WTC11 (cell line): ENCODE results near the gene PROZ. TPM values are rescaled to one million over a fixed set of nuclear protein-coding genes. Genes with fewer than 3 reads are reported as not detected.

Experiments used
- ATAC-seq: fragments of 200-7000 bp; cut with Tn5 transposase; 2 replicates; pipeline ENCODE4 v1.10.0; 2021; ENCODE audit warnings: mild to moderate bottlenecking, moderate library complexity
- CTCF ChIA-PET: fragments of 300-600 bp; sonication (Branson Sonifier 250); formaldehyde crosslinking; loops from one replicate; lab custom pipeline; 2021; ENCODE audit warnings: antibody characterized with exemption; lab: Charles Lee
- POLR2A ChIA-PET: fragments of 350-600 bp; sonication (Branson Sonifier 250); formaldehyde crosslinking; loops from one replicate; lab custom pipeline; 2021; ENCODE audit warnings: antibody characterized with exemption; lab: Charles Lee
- DNase-seq: peaks from one replicate; pipeline ENCODE4 v3.0.0; 2021; ENCODE audit warnings: low spot score
- H3K27ac Mint-ChIP-seq: 2 replicates; pipeline ENCODE4 v1.8.0; 2021; ENCODE audit warnings: mixed read lengths
- H3K27me3 Mint-ChIP-seq: 2 replicates; pipeline ENCODE4 v1.8.0; 2021; ENCODE audit warnings: low read depth, mild to moderate bottlenecking, moderate library complexity, mixed read lengths
- H3K36me3 Mint-ChIP-seq: 2 replicates; pipeline ENCODE4 v1.8.0; 2021; ENCODE audit warnings: mixed read lengths
- H3K4me1 Mint-ChIP-seq: 2 replicates; pipeline ENCODE4 v1.8.0; 2022; ENCODE audit warnings: mixed read lengths
- H3K4me3 Mint-ChIP-seq: 2 replicates; pipeline ENCODE4 v1.8.0; 2021; ENCODE audit warnings: mild to moderate bottlenecking, moderate library complexity, mixed read lengths
- H3K9me3 Mint-ChIP-seq: 2 replicates; pipeline ENCODE4 v1.8.0; 2021; ENCODE audit warnings: mixed read lengths
- ATF1 ChIP-seq: sonication (generic); formaldehyde crosslinking; IDR thresholded peaks from 2 replicates; pipeline ENCODE4 v1.8.1; 2023; ENCODE audit warnings: mild to moderate bottlenecking, moderate library complexity, missing genetic modification reagents
- CREM ChIP-seq: sonication (generic); formaldehyde crosslinking; IDR thresholded peaks from 2 replicates; pipeline ENCODE4 v1.8.1; 2022; ENCODE audit warnings: mild to moderate bottlenecking, missing genetic modification reagents, moderate library complexity
- ERG ChIP-seq: fragments of 250-450 bp; sonication (Bioruptor Pico); IDR thresholded peaks from 2 replicates; pipeline ENCODE4 v1.8.0; 2021; ENCODE audit warnings: mild to moderate bottlenecking
- ETV6 ChIP-seq: sonication (generic); formaldehyde crosslinking; IDR thresholded peaks from 2 replicates; pipeline ENCODE4 v1.8.1; 2022; ENCODE audit warnings: mild to moderate bottlenecking, missing genetic modification reagents
- GRHL2 ChIP-seq: fragments of 250-450 bp; sonication (Bioruptor Pico); IDR thresholded peaks from 2 replicates; pipeline ENCODE4 v1.8.0; 2022; ENCODE audit warnings: mild to moderate bottlenecking, moderate library complexity; ENCODE audit not compliant: insufficient replicate concordance, severe bottlenecking
- JAZF1 ChIP-seq: fragments of 250-450 bp; sonication (Bioruptor Pico); IDR thresholded peaks from 2 replicates; pipeline ENCODE4 v1.9.0; 2021; ENCODE audit warnings: moderate library complexity, mild to moderate bottlenecking, inconsistent platforms
- NFYB ChIP-seq: sonication (generic); formaldehyde crosslinking; conservative IDR thresholded peaks from 2 replicates; pipeline ENCODE4 v1.8.0; 2022; ENCODE audit warnings: low read depth, missing genetic modification reagents
- RELA ChIP-seq: sonication (generic); formaldehyde crosslinking; IDR thresholded peaks from 2 replicates; pipeline ENCODE4 v1.8.1; 2022; ENCODE audit warnings: missing genetic modification reagents, mild to moderate bottlenecking, borderline replicate concordance
- RORB ChIP-seq: fragments of 250-450 bp; sonication (Bioruptor Pico); IDR thresholded peaks from 2 replicates; pipeline ENCODE4 v1.9.0; 2021; ENCODE audit warnings: mild to moderate bottlenecking
- SOX15 ChIP-seq: fragments of 250-450 bp; sonication (Bioruptor Pico); IDR thresholded peaks from 2 replicates; pipeline ENCODE4 v1.9.0; 2021; ENCODE audit warnings: mild to moderate bottlenecking
- TCF7 ChIP-seq: sonication (generic); formaldehyde crosslinking; IDR thresholded peaks from 2 replicates; pipeline ENCODE4 v1.8.0; 2022; ENCODE audit warnings: mild to moderate bottlenecking, low read depth, missing genetic modification reagents, moderate library complexity
- TEAD4 ChIP-seq: sonication (generic); formaldehyde crosslinking; IDR thresholded peaks from 2 replicates; pipeline ENCODE4 v1.8.0; 2022; ENCODE audit warnings: mild to moderate bottlenecking, missing genetic modification reagents
- ZNF138 ChIP-seq: sonication (generic); formaldehyde crosslinking; conservative IDR thresholded peaks from 2 replicates; pipeline ENCODE4 v1.8.1; 2022; ENCODE audit warnings: mild to moderate bottlenecking, moderate library complexity, missing genetic modification reagents
- ZNF219 ChIP-seq: sonication (generic); formaldehyde crosslinking; IDR thresholded peaks from 2 replicates; pipeline ENCODE4 v1.8.0; 2023; ENCODE audit warnings: missing genetic modification reagents, mild to moderate bottlenecking, borderline replicate concordance
- ZNF232 ChIP-seq: sonication (generic); formaldehyde crosslinking; IDR thresholded peaks from 2 replicates; pipeline ENCODE4 v1.8.0; 2022; ENCODE audit warnings: mild to moderate bottlenecking, missing genetic modification reagents
- ZNF416 ChIP-seq: fragments of 250-450 bp; sonication (Bioruptor Pico); IDR thresholded peaks from 2 replicates; pipeline ENCODE4 v1.9.0; 2021; ENCODE audit warnings: mild to moderate bottlenecking, inconsistent platforms
- ZNF423 ChIP-seq: fragments of 250-450 bp; sonication (Bioruptor Pico); IDR thresholded peaks from 2 replicates; pipeline ENCODE4 v2.1.2; 2022; ENCODE audit warnings: mild to moderate bottlenecking, moderate library complexity
- total RNA-seq: library from RNA; stranded (reverse); gene quantifications from 3 replicates; pipeline ENCODE4 v1.2.3, GENCODE V29; 2021
- TF ChIP-seq, protein P1 (sequence below): sonication (generic); formaldehyde crosslinking; IDR thresholded peaks from 2 replicates; pipeline ENCODE4 v1.8.0; 2022; ENCODE audit warnings: mild to moderate bottlenecking, missing genetic modification reagents
- TF ChIP-seq, protein P2 (sequence below): sonication (generic); formaldehyde crosslinking; IDR thresholded peaks from 2 replicates; pipeline ENCODE4 v1.8.1; 2023; ENCODE audit warnings: mild to moderate bottlenecking, missing genetic modification reagents
- TF ChIP-seq, protein P3 (sequence below): sonication (generic); formaldehyde crosslinking; IDR thresholded peaks from 2 replicates; pipeline ENCODE4 v1.8.0; 2023; ENCODE audit warnings: mild to moderate bottlenecking, missing genetic modification reagents
- TF ChIP-seq, protein P4 (sequence below): sonication (generic); formaldehyde crosslinking; IDR thresholded peaks from 2 replicates; pipeline ENCODE4 v1.8.0; 2022; ENCODE audit warnings: mild to moderate bottlenecking, missing genetic modification reagents
- TF ChIP-seq, protein P5 (sequence below): sonication (generic); formaldehyde crosslinking; conservative IDR thresholded peaks from 2 replicates; pipeline ENCODE4 v1.8.1; 2022; ENCODE audit warnings: mild to moderate bottlenecking, missing genetic modification reagents

Gene PROZ
- total RNA-seq, 1 experiment from 2014 or later, result not detected

DNA sequence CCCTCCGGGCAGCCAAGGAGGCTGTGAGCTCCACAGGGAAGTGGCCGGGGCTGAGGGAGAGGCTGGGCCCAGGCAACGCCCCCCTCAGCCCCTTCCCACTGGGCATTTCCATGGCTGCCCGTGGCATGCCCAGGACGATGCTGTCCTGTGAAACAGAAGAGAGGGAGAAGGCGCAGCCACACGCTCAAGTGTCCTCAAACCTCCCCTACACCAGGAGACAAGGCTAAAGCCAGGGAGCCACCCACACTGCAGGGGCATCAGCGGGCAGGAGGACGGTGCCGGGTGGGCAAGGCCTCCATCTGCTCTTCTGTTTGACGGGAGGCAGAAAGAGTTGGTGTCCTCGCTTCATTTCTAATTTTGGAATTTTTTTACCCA lies 14.2 kb upstream of the PROZ start:
- ChIA-PET POLR2A (no interaction called here), CTCF (no interaction called here)
- no peaks in the 10 kb centered on the region for H3K36me3 Mint-ChIP-seq
- H3K9me3 Mint-ChIP-seq, result no peaks in the 10 kb centered on the region
- H3K4me3 Mint-ChIP-seq, result no peak overlapping the region
- DNase-seq, result no peak
- H3K4me1 Mint-ChIP-seq, result no peaks in the 10 kb centered on the region
- no peak overlapping the region for H3K27ac Mint-ChIP-seq
- no peak for ATAC-seq
- no peaks in the 10 kb centered on the region for H3K27me3 Mint-ChIP-seq
- TF ChIP-seq GRHL2 (CRISPR knock-in tag), result no peak
- TF ChIP-seq, protein P1, sequence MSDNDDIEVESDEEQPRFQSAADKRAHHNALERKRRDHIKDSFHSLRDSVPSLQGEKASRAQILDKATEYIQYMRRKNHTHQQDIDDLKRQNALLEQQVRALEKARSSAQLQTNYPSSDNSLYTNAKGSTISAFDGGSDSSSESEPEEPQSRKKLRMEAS, result no peak
- TF ChIP-seq, protein P2, sequence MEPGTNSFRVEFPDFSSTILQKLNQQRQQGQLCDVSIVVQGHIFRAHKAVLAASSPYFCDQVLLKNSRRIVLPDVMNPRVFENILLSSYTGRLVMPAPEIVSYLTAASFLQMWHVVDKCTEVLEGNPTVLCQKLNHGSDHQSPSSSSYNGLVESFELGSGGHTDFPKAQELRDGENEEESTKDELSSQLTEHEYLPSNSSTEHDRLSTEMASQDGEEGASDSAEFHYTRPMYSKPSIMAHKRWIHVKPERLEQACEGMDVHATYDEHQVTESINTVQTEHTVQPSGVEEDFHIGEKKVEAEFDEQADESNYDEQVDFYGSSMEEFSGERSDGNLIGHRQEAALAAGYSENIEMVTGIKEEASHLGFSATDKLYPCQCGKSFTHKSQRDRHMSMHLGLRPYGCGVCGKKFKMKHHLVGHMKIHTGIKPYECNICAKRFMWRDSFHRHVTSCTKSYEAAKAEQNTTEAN (CRISPR knock-in tag), result no peak

GRCh38 chr13:113145496-113145895 lies 13.0 kb upstream of the PROZ start:
- POLR2A ChIA-PET, result no interaction called here
- Mint-ChIP-seq H3K36me3 (no peaks in the 10 kb centered on the region), H3K27ac (no peak overlapping the region), H3K27me3 (no peaks in the 10 kb centered on the region), H3K9me3 (no peaks in the 10 kb centered on the region), H3K4me3 (no peak overlapping the region), H3K4me1 (no peaks in the 10 kb centered on the region)
- ATAC-seq (no peak), DNase-seq (no peak)
- CTCF ChIA-PET, result no interaction called here
- no peak for TF ChIP-seq ETV6 (CRISPR knock-in tag)
- no peak for TF ChIP-seq CREM (CRISPR knock-in tag)
- TF ChIP-seq, protein P3, sequence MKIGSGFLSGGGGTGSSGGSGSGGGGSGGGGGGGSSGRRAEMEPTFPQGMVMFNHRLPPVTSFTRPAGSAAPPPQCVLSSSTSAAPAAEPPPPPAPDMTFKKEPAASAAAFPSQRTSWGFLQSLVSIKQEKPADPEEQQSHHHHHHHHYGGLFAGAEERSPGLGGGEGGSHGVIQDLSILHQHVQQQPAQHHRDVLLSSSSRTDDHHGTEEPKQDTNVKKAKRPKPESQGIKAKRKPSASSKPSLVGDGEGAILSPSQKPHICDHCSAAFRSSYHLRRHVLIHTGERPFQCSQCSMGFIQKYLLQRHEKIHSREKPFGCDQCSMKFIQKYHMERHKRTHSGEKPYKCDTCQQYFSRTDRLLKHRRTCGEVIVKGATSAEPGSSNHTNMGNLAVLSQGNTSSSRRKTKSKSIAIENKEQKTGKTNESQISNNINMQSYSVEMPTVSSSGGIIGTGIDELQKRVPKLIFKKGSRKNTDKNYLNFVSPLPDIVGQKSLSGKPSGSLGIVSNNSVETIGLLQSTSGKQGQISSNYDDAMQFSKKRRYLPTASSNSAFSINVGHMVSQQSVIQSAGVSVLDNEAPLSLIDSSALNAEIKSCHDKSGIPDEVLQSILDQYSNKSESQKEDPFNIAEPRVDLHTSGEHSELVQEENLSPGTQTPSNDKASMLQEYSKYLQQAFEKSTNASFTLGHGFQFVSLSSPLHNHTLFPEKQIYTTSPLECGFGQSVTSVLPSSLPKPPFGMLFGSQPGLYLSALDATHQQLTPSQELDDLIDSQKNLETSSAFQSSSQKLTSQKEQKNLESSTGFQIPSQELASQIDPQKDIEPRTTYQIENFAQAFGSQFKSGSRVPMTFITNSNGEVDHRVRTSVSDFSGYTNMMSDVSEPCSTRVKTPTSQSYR (CRISPR knock-in tag), result no peak
- TF ChIP-seq NFYB (CRISPR knock-in tag), result no peak
- TF ChIP-seq TEAD4 (CRISPR knock-in tag), result no peak
- no peak for TF ChIP-seq ZNF423 (CRISPR knock-in tag)
- TF ChIP-seq, protein P4, sequence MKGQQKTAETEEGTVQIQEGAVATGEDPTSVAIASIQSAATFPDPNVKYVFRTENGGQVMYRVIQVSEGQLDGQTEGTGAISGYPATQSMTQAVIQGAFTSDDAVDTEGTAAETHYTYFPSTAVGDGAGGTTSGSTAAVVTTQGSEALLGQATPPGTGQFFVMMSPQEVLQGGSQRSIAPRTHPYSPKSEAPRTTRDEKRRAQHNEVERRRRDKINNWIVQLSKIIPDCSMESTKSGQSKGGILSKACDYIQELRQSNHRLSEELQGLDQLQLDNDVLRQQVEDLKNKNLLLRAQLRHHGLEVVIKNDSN (CRISPR knock-in tag), result no peak
- no peak for TF ChIP-seq RORB (CRISPR knock-in tag)
- no peak for TF ChIP-seq ATF1 (CRISPR knock-in tag)
- TF ChIP-seq ZNF219 (CRISPR knock-in tag), result no peak
- TF ChIP-seq SOX15 (CRISPR knock-in tag), result no peak
- no peak for TF ChIP-seq JAZF1 (CRISPR knock-in tag)
- no peak for TF ChIP-seq ZNF416 (CRISPR knock-in tag)
- no peak for TF ChIP-seq RELA (CRISPR knock-in tag)
- no peak for TF ChIP-seq TCF7
- TF ChIP-seq ZNF138 (CRISPR knock-in tag), result no peak
- TF ChIP-seq ERG (CRISPR knock-in tag), result no peak
- TF ChIP-seq ZNF232 (CRISPR knock-in tag), result no peak
- TF ChIP-seq, protein P5, sequence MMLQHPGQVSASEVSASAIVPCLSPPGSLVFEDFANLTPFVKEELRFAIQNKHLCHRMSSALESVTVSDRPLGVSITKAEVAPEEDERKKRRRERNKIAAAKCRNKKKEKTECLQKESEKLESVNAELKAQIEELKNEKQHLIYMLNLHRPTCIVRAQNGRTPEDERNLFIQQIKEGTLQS (CRISPR knock-in tag), result no peak
